ENCODE results near the gene SVOPL. TPM values are rescaled to one million over a fixed set of nuclear protein-coding genes. Genes with fewer than 3 reads are reported as not detected.

SVOPL gene
- total and polyA plus RNA-seq, 10 donors = 0.13 to 0.97 (median 0.17) TPM; not detected in 7

DNA sequence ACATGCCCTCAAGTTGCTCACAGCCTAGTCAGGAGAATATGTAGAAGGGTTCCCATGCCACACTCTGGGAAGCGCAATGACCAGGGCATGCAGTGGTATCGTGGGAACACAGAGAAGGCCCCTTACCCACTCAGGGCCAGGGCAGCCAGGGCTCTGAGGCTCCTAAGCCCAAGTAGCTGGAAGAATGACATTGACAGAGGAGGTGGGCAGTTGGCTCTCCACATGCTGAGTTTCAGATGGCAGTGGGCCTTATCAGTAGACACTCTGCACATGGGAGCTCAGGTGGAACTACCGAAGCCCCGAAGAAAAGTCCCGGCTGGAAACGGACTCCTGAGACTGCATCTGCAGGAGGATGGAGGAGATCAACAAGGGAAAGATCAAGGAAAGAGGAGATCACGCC is 15.7 kb upstream of the SVOPL start:
- Histone ChIP-seq H3K27ac (no peak overlapping the region), H3K4me1 (no peaks in the 10 kb centered on the region), H3K27me3 (replicated peaks in 1 of 7) (peaks cover 0 to 20% (median 0%) of the 10 kb centered on the region in 7 donors), H3K36me3 (no peaks in the 10 kb centered on the region), H3K4me3 (no peak overlapping the region), H3K9me3 (no peaks in the 10 kb centered on the region)
- TF ChIP-seq POLR2AphosphoS5 (IDR thresholded peaks at IDR 0.05) (no peak), POLR2A (IDR thresholded peaks at IDR 0.05) (no peak)
- TF ChIP-seq, protein P1, sequence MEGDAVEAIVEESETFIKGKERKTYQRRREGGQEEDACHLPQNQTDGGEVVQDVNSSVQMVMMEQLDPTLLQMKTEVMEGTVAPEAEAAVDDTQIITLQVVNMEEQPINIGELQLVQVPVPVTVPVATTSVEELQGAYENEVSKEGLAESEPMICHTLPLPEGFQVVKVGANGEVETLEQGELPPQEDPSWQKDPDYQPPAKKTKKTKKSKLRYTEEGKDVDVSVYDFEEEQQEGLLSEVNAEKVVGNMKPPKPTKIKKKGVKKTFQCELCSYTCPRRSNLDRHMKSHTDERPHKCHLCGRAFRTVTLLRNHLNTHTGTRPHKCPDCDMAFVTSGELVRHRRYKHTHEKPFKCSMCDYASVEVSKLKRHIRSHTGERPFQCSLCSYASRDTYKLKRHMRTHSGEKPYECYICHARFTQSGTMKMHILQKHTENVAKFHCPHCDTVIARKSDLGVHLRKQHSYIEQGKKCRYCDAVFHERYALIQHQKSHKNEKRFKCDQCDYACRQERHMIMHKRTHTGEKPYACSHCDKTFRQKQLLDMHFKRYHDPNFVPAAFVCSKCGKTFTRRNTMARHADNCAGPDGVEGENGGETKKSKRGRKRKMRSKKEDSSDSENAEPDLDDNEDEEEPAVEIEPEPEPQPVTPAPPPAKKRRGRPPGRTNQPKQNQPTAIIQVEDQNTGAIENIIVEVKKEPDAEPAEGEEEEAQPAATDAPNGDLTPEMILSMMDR (IDR thresholded peaks at IDR 0.05 in 8 of 11, conservative IDR thresholded peaks at IDR 0.05 in 3 of 11) = no peak
- WGBS, 5 donors = 92 to 96% (median 95%) methylated on average over 6 to 7 of the region's 7 CpGs
- intact Hi-C loops (cut with DNase I; ENCODE audit: low total_unique reads) = no loop called here
- no peak for DNase-seq

DNA sequence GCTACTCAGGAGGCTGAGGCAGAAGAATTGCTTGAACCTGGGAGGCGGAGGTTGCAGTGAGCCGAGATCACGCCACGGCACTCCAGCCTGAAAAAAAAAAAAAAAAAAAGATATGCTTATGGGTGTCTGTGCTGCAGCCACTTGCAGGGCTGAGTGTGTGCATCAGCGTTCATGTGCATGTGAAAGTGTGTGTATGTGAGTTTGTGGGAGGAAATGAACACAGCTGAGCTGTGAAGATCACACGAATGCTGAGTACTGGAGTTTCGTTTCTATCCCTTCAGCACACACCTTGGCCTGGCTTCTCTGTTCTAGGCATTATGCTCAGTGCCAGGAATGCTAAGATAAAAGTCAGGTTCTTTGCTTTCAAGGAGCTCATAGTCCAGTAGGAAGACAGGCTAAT is 12.0 kb upstream of the SVOPL start:
- H3K9me3 ChIP-seq = no peaks in the 10 kb centered on the region
- no peak overlapping the region for H3K4me3 ChIP-seq
- no peaks in the 10 kb centered on the region for H3K36me3 ChIP-seq
- intact Hi-C loops (cut with DNase I; ENCODE audit: low total_unique reads) = no loop called here
- WGBS, 5 donors = 66 to 71% (median 69%) methylated on average over 7 of the region's 7 CpGs
- DNase-seq = no peak
- H3K27ac ChIP-seq = no peak overlapping the region
- TF ChIP-seq POLR2AphosphoS5 (IDR thresholded peaks at IDR 0.05) = no peak
- TF ChIP-seq, protein P1 (IDR thresholded peaks at IDR 0.05 in 8 of 11, conservative IDR thresholded peaks at IDR 0.05 in 3 of 11) = no peak
- TF ChIP-seq POLR2A (IDR thresholded peaks at IDR 0.05) = no peak
- H3K4me1 ChIP-seq = no peaks in the 10 kb centered on the region
- H3K27me3 ChIP-seq (replicated peaks in 1 of 7) = peaks cover 0 to 11% (median 0%) of the 10 kb centered on the region in 7 donors

DNA sequence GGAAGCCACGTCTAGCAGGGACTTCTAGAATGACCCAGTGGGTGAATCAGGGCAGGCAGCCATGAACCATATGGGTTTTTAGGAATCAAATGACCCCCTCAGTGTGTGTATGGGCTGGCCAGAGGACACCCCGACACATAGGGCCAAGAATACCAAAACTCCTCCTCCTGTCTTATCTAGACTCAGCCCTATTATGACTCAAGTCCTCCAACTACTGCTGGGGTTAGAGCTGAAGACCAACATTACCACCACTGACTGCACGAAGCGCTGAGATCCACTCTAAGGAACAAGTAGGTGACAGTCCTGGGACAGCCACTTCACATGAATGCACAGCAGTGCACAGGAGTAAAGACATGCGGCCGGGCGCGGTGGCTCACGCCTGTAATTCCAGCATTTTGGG is 11.5 kb upstream of the SVOPL start:
- peak; percentile 36 for DNase-seq
- TF ChIP-seq POLR2AphosphoS5 (IDR thresholded peaks at IDR 0.05) (no peak), POLR2A (IDR thresholded peaks at IDR 0.05) (no peak)
- TF ChIP-seq, protein P1 (IDR thresholded peaks at IDR 0.05 in 8 of 11, conservative IDR thresholded peaks at IDR 0.05 in 3 of 11) = no peak
- no peak overlapping the region for H3K27ac ChIP-seq
- 90 to 96% (median 93%) methylated on average over 9 of the region's 9 CpGs for WGBS, 5 donors
- no peak overlapping the region for H3K4me3 ChIP-seq
- H3K9me3 ChIP-seq = no peaks in the 10 kb centered on the region
- intact Hi-C loops (cut with DNase I; ENCODE audit: low total_unique reads) = no loop called here
- no peaks in the 10 kb centered on the region for H3K4me1 ChIP-seq
- H3K27me3 ChIP-seq (replicated peaks in 1 of 7) = peaks cover 0 to 11% (median 0%) of the 10 kb centered on the region in 7 donors
- H3K36me3 ChIP-seq = no peaks in the 10 kb centered on the region

DNA sequence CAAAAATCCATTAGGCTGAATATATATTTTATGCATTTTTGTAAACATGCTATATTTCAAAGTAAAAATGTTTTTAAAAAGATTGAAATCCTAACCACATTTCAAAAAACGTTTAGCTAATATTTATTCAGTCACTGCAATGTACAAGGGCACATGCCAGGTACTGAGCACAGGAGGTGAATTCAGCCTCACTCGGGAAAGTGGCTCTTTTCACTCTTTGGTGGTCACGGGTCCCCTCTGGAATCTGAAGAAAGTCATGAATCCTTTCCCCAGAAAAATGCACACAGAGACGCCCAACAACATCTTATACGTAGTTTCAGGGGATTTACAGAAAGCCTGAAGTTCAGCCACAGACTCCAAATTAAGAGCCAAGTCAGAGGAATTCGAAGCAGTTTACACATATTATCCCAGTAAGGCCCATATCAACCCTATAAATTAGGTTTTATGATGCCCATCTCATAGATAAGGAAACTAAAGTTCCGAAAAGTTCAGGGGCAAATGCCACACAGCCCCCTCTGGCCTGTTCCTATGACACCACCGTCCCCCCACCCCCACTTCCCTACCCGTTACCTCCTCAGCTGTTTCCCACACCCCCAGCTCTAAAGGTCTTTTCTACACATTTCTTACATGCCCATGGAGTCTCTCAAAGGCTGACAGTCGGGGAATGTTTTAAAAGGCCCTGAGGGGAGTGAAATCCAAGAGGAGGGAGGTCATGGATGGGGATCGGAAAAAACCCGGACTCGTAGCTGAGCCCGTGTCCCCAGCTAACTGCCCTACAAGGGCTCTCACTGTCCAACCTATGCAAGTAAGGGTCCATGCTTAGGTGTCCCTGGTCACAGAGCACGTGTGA is 9.6 kb upstream of the SVOPL start:
- intact Hi-C loops (cut with DNase I; ENCODE audit: low total_unique reads) = no loop called here
- WGBS, 5 donors = 73 to 79% (median 78%) methylated on average over 15 of the region's 15 CpGs
- no peaks in the 10 kb centered on the region for H3K36me3 ChIP-seq

More for the DNA sequence above, 9.6 kb upstream of the SVOPL start:
- Histone ChIP-seq H3K27ac (no peak overlapping the region), H3K27me3 (replicated peaks in 1 of 7) (no peaks in the 10 kb centered on the region), H3K9me3 (no peaks in the 10 kb centered on the region), H3K4me3 (no peak overlapping the region), H3K4me1 (no peaks in the 10 kb centered on the region)
- TF ChIP-seq POLR2A (IDR thresholded peaks at IDR 0.05) = no peak
- TF ChIP-seq, protein P1 (IDR thresholded peaks at IDR 0.05 in 8 of 11, conservative IDR thresholded peaks at IDR 0.05 in 3 of 11) = no peak
- no peak for TF ChIP-seq POLR2AphosphoS5 (IDR thresholded peaks at IDR 0.05)
- DNase-seq = peak; percentile 19

Measured in spleen (tissue), 11 donors.